Measurements from ENCODE around the gene MS4A4A.

MS4A4A gene

DNA sequence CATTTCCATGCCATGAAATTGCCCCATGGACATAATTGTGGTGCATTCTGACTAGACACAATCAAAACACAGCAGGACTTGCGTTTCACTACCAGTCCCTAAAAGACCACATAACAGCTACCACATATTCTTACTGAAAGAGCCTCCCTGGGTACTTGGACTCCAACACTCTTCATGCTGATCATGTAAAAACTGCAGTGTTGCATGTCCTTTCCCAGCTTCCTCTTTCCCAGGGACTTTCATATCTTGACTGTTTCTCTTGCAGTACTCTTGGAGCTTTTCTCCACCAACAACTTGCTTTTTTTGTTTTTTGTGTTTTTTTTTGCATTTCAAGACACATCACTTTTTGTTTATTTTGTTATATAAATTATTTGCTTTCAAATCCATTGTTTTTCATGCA is 69.5 kb downstream of the MS4A4A start:
- no peak for DNase-seq (ENCODE audit: low spot score)

DNA sequence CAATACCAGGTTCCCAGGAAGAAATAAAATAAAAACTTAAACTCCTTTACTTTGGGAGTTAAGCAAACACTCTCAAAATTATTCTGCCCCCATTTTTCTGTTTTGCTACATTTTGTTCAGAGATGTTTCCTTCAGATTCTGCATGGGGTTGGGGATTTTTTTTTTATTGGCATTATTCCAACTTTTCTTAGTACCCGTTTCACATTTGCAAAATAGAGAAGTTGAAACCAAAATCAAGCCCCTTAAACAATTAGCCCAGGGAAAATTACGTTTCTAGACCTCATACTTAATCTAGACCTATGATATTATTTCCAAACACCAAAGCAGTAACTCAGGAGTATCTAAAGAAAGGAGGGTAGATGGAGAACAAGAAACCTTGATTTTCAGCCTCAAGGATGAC is 77.3 kb downstream of the MS4A4A start:
- DNase-seq (ENCODE audit: low spot score), result no peak
